Thyroid gland (tissue), 4 donors: ENCODE results near the gene CLASP1.

Source experiments
- POLR2A ChIP-seq, 2 donors: fragments of 450-650 bp; IDR thresholded peaks; one replicate each; pipeline ENCODE4 v1.6.1; 2017; ENCODE audit warnings: antibody characterized with exemption in 2 of 2, mild to moderate bottlenecking in 2 of 2, moderate library complexity in 1 of 2
- TF ChIP-seq, protein P1 (sequence below), 6 experiments: fragments of 200-600 bp in 3 of 6; fragments of 450-650 bp in 3 of 6; sonication (generic) in 3 of 6; IDR thresholded peaks; one replicate each; pipeline ENCODE4 v1.5.1; 2016 to 2019; ENCODE audit warnings: antibody characterized with exemption in 6 of 6, mild to moderate bottlenecking in 2 of 6, inconsistent platforms in 1 of 6, moderate library complexity in 1 of 6

DNA sequence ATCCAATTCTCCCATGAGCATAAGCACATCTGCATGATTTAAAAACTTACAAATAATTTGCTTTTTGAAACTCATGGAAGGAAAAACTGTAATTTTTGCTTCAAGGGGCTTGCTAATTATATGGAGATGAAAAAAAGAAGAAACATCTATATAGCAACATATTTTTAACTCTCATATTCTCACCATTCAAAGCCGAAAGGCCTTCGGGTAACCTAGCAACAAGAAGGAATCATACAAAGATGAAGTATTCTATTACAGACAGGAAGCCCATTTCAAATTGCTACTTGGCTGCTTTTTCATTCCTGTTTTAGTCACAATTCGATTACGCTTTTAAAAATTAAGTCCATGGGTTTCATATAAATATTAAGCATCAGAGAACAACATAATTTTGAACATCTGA, 157.7 kb downstream of the CLASP1 start:
- TF ChIP-seq, protein P1, sequence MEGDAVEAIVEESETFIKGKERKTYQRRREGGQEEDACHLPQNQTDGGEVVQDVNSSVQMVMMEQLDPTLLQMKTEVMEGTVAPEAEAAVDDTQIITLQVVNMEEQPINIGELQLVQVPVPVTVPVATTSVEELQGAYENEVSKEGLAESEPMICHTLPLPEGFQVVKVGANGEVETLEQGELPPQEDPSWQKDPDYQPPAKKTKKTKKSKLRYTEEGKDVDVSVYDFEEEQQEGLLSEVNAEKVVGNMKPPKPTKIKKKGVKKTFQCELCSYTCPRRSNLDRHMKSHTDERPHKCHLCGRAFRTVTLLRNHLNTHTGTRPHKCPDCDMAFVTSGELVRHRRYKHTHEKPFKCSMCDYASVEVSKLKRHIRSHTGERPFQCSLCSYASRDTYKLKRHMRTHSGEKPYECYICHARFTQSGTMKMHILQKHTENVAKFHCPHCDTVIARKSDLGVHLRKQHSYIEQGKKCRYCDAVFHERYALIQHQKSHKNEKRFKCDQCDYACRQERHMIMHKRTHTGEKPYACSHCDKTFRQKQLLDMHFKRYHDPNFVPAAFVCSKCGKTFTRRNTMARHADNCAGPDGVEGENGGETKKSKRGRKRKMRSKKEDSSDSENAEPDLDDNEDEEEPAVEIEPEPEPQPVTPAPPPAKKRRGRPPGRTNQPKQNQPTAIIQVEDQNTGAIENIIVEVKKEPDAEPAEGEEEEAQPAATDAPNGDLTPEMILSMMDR (IDR thresholded peaks at IDR 0.05) = no peak
- no peak for TF ChIP-seq POLR2A (IDR thresholded peaks at IDR 0.05)
